Natural killer cell (primary cell): ENCODE measurements around the gene ZFAND2A. TPM values are rescaled to one million over a fixed set of nuclear protein-coding genes. Genes with fewer than 3 reads are reported as not detected.
"Not testable (repeated sequence)": the region's sequence is repeated elsewhere in the genome, so short reads cannot be mapped to it uniquely, and the experiment has no call there.

Experiments used
- ATAC-seq, 3 donors: fragments of 150-1000 bp in 2 of 3; fragments of 200-7000 bp in 1 of 3; cut with Tn5 transposase; 1 replicate in 1 of 3; 2 replicates in 2 of 3; pipeline ENCODE4 v1.10.0; 2021; ENCODE audit warnings: mild to moderate bottlenecking in 2 of 3, moderate library complexity in 2 of 3
- DNase-seq, 2 donors: peaks; one replicate each; pipeline versions ENCODE4 v3.0.0 to v3.0.0-alpha.2; 2013 to 2021; ENCODE audit warnings: mixed read lengths in 1 of 2
- H3K27ac ChIP-seq: one replicate; pipeline ENCODE4 v1.5.1; 2013; ENCODE audit warnings: mild to moderate bottlenecking, low read length
- H3K27me3 ChIP-seq: one replicate; pipeline ENCODE4 v1.6.1; 2013; ENCODE audit warnings: low read length; ENCODE audit not compliant: control insufficient read depth, insufficient read depth
- H3K36me3 ChIP-seq: one replicate; pipeline ENCODE4 v1.6.1; 2013; ENCODE audit warnings: low read length; ENCODE audit not compliant: control insufficient read depth, insufficient read depth
- H3K4me1 ChIP-seq: one replicate; pipeline ENCODE4 v1.6.1; 2013; ENCODE audit warnings: low read length; ENCODE audit not compliant: control insufficient read depth, insufficient read depth
- H3K4me3 ChIP-seq: one replicate; pipeline ENCODE4 v1.5.1; 2013; ENCODE audit warnings: low read length
- H3K9me3 ChIP-seq: one replicate; pipeline ENCODE4 v1.6.1; 2013; ENCODE audit warnings: low read length; ENCODE audit not compliant: control insufficient read depth, insufficient read depth
- H3K27ac Mint-ChIP-seq, 2 donors: one replicate each; pipeline ENCODE4 v1.8.0; 2022; ENCODE audit warnings: mild to moderate bottlenecking in 2 of 2, mixed read lengths in 2 of 2, moderate library complexity in 1 of 2
- H3K27me3 Mint-ChIP-seq, 2 donors: one replicate each; pipeline ENCODE4 v1.8.0; 2022; ENCODE audit warnings: low read depth in 2 of 2, mixed read lengths in 2 of 2
- H3K36me3 Mint-ChIP-seq: one replicate; pipeline ENCODE4 v1.8.0; 2022; ENCODE audit warnings: mixed read lengths
- H3K4me1 Mint-ChIP-seq, 2 donors: one replicate each; pipeline ENCODE4 v1.8.0; 2022; ENCODE audit warnings: mixed read lengths in 2 of 2
- H3K4me3 Mint-ChIP-seq: one replicate; pipeline ENCODE4 v1.8.0; 2022; ENCODE audit warnings: mild to moderate bottlenecking, moderate library complexity, mixed read lengths
- H3K9me3 Mint-ChIP-seq, 2 donors: one replicate each; pipeline ENCODE4 v1.8.0; 2022; ENCODE audit warnings: mixed read lengths in 2 of 2
- WGBS: methylation state at CpG from one replicate; pipeline ENCODE4 v1.1.7; 2013; ENCODE audit warnings: missing lambda C conversion rate; ENCODE audit not compliant: insufficient coverage; 5-methylcytosine and 5-hydroxymethylcytosine counted together
- intact Hi-C: fragments of 100-400 bp; cut with micrococcal nuclease; formaldehyde crosslinking; loops from one replicate; pipeline ENCODE4 v1.14.2; 2022
- total RNA-seq, 4 donors: library from RNA; stranded (reverse); fragments of 120-200 nt in 1 of 4; gene quantifications; one replicate each; pipeline versions ENCODE4 v1.2.3 to v1.2.4, GENCODE V29; 2013 to 2022
- TF ChIP-seq, protein P1 (sequence below): fragments of 200-600 bp; IDR thresholded peaks from one replicate; pipeline ENCODE4 v1.8.0; 2022; ENCODE audit warnings: antibody characterized with exemption

The ZFAND2A gene
- total RNA-seq, 3 donors from 2014 or later (not counting 1 experiment from before 2014, with no cell fraction given) = 99.1 to 122 (median 106) TPM

DNA sequence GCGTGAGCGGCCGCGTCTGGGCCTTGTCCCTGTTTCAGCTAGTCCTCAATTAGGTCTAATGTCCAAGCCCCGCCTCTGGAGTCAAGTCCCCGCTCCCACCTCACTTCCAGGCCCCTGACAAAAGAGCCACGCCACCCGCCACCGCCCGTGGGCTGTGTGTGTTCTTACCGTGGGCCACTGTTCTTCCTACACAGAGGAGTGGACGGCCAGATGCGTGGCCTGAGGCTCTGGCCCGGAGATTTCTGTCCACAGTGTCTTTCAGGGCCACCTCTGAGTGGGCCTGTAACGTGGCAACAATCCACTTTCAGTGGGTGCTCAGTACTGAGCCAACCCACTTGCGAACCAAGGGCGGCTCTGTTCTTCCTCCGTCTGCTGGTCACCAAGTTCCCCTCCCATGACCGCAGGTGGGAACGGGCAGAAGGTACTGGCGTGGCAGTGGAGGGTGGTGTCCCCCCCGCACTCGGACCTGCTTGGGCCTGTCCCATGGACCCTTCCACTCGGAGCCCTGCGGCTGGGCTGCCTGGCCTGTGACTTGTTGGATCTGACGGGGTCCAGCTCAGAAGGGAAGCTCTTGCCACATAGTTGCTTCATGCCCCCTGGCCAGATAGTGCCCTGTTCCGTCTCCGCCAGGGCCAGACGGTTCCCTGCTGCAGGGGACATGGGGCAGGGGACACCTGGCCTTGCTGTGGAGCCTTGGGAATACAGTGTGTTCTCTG lies 15.0 kb upstream of the ZFAND2A start:
- no peak overlapping the region for H3K27ac Mint-ChIP-seq
- H3K9me3 ChIP-seq = no peaks in the 10 kb centered on the region
- ATAC-seq = no peak
- H3K4me3 Mint-ChIP-seq = no peak overlapping the region
- DNase-seq = no peak
- no peaks in the 10 kb centered on the region for H3K36me3 ChIP-seq
- intact Hi-C loops = no loop called here
- 94% methylated on average over 29 of the region's 29 CpGs for WGBS
- no peaks in the 10 kb centered on the region for H3K36me3 Mint-ChIP-seq
- TF ChIP-seq, protein P1, sequence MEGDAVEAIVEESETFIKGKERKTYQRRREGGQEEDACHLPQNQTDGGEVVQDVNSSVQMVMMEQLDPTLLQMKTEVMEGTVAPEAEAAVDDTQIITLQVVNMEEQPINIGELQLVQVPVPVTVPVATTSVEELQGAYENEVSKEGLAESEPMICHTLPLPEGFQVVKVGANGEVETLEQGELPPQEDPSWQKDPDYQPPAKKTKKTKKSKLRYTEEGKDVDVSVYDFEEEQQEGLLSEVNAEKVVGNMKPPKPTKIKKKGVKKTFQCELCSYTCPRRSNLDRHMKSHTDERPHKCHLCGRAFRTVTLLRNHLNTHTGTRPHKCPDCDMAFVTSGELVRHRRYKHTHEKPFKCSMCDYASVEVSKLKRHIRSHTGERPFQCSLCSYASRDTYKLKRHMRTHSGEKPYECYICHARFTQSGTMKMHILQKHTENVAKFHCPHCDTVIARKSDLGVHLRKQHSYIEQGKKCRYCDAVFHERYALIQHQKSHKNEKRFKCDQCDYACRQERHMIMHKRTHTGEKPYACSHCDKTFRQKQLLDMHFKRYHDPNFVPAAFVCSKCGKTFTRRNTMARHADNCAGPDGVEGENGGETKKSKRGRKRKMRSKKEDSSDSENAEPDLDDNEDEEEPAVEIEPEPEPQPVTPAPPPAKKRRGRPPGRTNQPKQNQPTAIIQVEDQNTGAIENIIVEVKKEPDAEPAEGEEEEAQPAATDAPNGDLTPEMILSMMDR = no peak
- no peaks in the 10 kb centered on the region for H3K9me3 Mint-ChIP-seq
- H3K4me1 Mint-ChIP-seq = peaks cover 14 to 15% of the 10 kb centered on the region in 2 donors
- H3K27me3 ChIP-seq = no peaks in the 10 kb centered on the region
- no peak overlapping the region for H3K4me3 ChIP-seq
- peaks cover 10% of the 10 kb centered on the region for H3K4me1 ChIP-seq
- H3K27me3 Mint-ChIP-seq = peaks cover 6 to 9% of the 10 kb centered on the region in 2 donors
- H3K27ac ChIP-seq = no peak overlapping the region

DNA sequence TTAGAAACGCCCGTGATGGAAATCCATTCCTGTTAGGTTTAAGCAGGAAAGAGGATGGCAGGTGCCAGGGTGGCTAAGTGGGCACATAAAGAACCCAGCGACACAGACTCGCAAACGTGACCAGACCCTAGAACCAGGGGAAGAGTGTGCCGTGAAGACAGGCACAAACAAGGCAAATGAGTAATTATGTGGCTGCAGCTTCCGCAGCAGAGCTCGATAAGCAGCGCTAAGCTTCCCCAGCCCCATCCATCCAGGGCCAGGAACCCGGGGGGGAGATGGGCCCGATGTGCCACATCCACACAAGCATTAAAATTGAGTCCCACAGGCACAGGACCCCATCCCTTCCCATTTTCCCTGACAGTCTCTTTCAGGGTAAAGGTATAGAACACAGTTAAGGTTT lies 14.0 kb upstream of the ZFAND2A start:
- Mint-ChIP-seq H3K4me1 (peaks cover 20 to 25% of the 10 kb centered on the region in 2 donors), H3K4me3 (no peak overlapping the region), H3K36me3 (no peaks in the 10 kb centered on the region), H3K27me3 (peaks cover 3 to 9% of the 10 kb centered on the region in 2 donors), H3K27ac (no peak overlapping the region), H3K9me3 (no peaks in the 10 kb centered on the region)
- H3K4me1 ChIP-seq = peaks cover 19% of the 10 kb centered on the region
- intact Hi-C loops = no loop called here
- H3K36me3 ChIP-seq = no peaks in the 10 kb centered on the region
- H3K4me3 ChIP-seq = no peak overlapping the region
- no peaks in the 10 kb centered on the region for H3K9me3 ChIP-seq
- no peaks in the 10 kb centered on the region for H3K27me3 ChIP-seq
- TF ChIP-seq, protein P1 = no peak
- no peak overlapping the region for H3K27ac ChIP-seq
- WGBS = 82% methylated on average over 11 of the region's 11 CpGs
- no peak for ATAC-seq
- no peak for DNase-seq

DNA sequence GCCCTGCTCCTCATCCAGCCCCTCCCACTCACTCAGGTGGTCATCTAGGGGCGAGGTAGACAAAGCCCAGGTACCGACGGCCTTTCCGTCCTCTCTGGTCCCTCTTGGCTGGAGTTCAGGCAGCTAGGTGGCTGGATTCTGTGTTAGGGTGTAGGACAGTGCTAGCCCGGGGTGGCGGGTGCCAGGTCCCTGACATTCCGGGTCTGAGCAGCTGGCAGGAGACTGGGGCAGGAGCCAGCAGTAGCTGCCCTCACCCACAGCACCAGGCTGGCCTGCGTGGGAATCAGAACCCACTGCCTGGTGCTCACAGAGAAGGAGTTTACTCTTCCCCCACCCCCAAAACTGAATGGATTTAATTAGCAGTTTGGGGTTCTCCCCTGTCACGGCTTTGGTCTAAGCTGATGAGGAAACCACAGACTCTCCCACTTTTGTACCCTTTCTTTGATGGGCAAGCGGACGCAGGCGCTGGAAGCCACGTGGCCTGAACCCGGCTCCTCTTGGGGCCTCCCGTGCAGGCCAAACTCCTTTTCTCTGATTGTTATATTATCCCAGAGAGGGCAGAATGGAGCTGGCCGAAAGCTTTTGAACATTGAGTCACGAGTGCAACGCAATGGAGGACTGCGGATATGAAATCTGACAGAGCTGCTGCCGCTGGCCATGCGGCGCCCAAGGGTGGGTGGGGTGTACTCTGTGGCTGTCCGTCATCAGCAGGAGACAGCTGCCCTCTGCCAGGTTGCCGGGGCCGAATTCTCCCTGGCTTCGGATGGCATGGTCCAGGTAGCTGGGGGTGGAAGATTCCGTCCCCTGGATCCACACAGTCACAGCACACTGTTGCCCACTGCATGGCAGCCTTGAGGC lies 12.9 kb upstream of the ZFAND2A start:
- Mint-ChIP-seq H3K9me3 (no peaks in the 10 kb centered on the region), H3K4me1 (peaks cover 20 to 25% of the 10 kb centered on the region in 2 donors), H3K4me3 (no peak overlapping the region), H3K36me3 (no peaks in the 10 kb centered on the region), H3K27me3 (peaks cover 2 to 3% of the 10 kb centered on the region in 2 donors), H3K27ac (no peak overlapping the region)
- Histone ChIP-seq H3K27me3 (no peaks in the 10 kb centered on the region), H3K4me1 (peaks cover 19% of the 10 kb centered on the region), H3K36me3 (no peaks in the 10 kb centered on the region), H3K9me3 (no peaks in the 10 kb centered on the region), H3K4me3 (no peak overlapping the region), H3K27ac (no peak overlapping the region)
- intact Hi-C loops = no loop called here
- WGBS = 88% methylated on average over 27 of the region's 27 CpGs
- TF ChIP-seq, protein P1 = no peak
- ATAC-seq (no peak), DNase-seq (no peak)

DNA sequence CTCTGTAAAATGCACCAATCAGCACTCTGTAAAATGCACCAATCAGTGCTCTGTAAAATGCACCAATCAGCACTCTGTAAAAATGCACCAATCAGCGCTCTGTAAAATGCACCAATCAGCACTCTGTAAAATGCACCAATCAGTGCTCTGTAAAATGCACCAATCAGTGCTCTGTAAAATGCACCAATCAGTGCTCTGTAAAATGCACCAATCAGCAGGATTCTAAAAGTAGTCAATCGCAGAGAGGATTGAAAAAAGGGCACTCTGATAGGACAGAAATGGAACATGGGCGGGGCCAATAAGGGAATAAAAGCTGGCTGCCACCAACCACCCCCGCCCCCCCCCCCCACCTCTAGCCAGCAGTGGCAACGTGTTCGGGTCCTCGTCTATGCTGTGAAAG lies 11.5 kb upstream of the ZFAND2A start:
- H3K27me3 ChIP-seq, H3K4me3 Mint-ChIP-seq, intact Hi-C loops, H3K4me3 ChIP-seq, ATAC-seq, H3K36me3 Mint-ChIP-seq, H3K27ac ChIP-seq, H3K36me3 ChIP-seq, H3K9me3 Mint-ChIP-seq, H3K27ac Mint-ChIP-seq, H3K9me3 ChIP-seq, DNase-seq, H3K27me3 Mint-ChIP-seq: not testable (repeated sequence)
- H3K4me1 Mint-ChIP-seq = peaks cover 13 to 18% of the 10 kb centered on the region in 2 donors
- 68% methylated on average over 7 of the region's 7 CpGs for WGBS
- peaks cover 19% of the 10 kb centered on the region for H3K4me1 ChIP-seq
